AG09309 (cell line): Measurements from ENCODE around the gene PMCH.

ENCODE experiments used
- DNase-seq: peaks from one replicate; pipeline ENCODE4 v3.0.0-alpha.2; 2010; ENCODE audit warnings: low read depth
- H3K4me3 ChIP-seq: 2 replicates; pipeline ENCODE4 v1.5.1; 2011; ENCODE audit warnings: mild to moderate bottlenecking, low read depth, low read length, moderate library complexity; ENCODE audit not compliant: control insufficient read depth
- TF ChIP-seq, protein P1 (sequence below): IDR thresholded peaks from 2 replicates; pipeline ENCODE4 v1.5.1; 2011; ENCODE audit warnings: mild to moderate bottlenecking, low read depth, low read length, inconsistent platforms; ENCODE audit not compliant: insufficient read depth, control insufficient read depth; ENCODE audit errors: missing control alignments

Gene PMCH

DNA sequence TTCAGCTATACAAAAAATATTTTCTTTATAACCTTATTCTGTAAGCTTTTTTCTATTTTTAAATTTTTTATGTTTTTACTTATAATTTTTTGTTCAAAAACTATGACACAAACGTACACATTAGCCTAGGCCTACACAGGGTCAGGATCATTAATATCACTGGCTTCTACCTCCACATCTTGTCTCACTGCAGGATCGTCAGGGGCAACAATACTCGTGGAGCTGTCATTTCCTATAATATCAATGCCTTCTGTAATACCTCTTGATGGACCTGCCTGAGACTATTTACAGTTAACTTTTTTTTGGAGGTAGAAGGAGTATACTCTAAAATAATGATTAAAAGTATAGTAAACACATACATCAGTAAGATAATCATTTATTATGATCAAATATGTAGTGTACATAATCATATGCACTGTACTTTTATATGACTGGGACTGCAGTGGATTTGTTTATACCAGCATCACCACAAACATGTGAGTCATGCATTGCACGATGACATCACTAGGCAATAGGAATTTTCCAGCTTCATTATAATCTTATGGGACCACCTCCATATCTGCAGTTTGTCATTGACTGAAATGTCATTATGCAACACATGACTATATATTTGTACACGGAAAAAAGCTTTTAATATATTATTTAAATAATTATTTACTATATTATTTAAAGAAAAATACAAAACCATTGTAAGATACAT is 18.5 kb upstream of the PMCH start:
- TF ChIP-seq, protein P1, sequence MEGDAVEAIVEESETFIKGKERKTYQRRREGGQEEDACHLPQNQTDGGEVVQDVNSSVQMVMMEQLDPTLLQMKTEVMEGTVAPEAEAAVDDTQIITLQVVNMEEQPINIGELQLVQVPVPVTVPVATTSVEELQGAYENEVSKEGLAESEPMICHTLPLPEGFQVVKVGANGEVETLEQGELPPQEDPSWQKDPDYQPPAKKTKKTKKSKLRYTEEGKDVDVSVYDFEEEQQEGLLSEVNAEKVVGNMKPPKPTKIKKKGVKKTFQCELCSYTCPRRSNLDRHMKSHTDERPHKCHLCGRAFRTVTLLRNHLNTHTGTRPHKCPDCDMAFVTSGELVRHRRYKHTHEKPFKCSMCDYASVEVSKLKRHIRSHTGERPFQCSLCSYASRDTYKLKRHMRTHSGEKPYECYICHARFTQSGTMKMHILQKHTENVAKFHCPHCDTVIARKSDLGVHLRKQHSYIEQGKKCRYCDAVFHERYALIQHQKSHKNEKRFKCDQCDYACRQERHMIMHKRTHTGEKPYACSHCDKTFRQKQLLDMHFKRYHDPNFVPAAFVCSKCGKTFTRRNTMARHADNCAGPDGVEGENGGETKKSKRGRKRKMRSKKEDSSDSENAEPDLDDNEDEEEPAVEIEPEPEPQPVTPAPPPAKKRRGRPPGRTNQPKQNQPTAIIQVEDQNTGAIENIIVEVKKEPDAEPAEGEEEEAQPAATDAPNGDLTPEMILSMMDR: no peak
- DNase-seq: no peak
- no peak overlapping the region for H3K4me3 ChIP-seq

DNA sequence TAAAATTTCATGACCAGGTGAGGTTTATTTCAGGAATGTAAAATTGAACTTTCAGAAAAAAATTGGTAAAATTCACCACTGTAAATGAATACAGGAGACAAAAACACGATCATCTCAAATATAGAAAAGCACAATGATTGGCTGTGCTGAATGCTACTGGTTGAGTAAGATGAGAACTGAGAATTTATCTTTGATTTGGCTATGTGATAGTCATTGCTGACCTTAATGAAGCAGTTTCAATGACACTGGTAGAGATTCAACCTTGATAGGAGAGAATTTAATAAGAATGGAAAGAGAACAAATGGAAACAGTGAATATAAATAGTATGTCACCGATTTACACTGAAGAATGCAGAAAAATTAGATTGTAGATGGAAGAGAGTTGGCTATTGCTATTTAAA is 6.4 kb upstream of the PMCH start:
- no peak for DNase-seq
- TF ChIP-seq, protein P1: no peak
- H3K4me3 ChIP-seq: no peak overlapping the region

DNA sequence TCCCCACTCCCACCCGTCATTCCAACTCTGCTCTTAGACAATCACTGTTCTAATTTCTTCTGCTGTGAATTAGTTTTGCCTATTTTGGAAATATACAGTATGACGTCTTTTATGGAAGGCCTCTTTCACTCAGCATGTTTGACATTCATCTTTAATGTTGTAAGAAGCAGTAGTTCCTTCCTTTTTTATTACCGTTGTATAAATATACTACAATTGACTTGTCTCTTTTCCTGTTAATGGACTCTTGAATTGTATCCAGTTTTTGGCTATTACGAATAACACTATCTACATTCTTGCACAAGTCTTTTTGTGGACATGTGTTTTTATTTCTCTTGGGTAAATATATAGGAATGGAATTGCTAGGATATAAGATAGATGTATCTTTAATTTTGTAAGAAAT is 4.9 kb upstream of the PMCH start:
- no peak for DNase-seq
- TF ChIP-seq, protein P1: no peak
- H3K4me3 ChIP-seq: no peak overlapping the region

DNA sequence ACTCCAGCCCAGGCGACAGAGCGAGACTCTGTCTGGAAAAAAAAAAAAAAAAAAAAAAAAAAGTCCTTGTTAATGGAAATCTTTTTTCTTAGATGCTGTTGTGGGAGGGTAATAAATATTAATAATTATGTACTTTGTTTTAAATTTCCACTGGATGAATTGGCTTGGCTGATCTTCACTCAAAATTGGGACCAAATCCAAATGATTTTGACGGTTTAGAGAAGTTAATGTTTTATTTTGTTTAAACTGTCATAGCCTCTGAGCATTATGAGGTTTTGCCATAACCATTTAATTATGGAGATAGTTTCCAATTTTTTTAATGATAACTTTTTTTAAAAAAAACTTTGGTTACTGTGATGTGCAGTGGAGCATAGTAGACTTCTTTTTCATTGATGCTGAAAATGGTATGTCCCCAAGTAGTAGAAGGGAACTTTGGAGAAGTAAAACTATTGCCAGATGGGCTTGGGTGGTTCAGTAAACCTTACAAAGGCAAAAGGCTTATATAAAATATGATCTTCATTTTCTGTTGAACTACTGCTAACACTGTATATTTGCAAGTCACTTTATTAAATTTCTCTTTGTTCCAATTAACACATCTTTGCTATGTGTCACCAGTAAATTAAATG is 3.9 kb upstream of the PMCH start:
- H3K4me3 ChIP-seq: no peak overlapping the region
- DNase-seq: no peak
- TF ChIP-seq, protein P1: no peak

DNA sequence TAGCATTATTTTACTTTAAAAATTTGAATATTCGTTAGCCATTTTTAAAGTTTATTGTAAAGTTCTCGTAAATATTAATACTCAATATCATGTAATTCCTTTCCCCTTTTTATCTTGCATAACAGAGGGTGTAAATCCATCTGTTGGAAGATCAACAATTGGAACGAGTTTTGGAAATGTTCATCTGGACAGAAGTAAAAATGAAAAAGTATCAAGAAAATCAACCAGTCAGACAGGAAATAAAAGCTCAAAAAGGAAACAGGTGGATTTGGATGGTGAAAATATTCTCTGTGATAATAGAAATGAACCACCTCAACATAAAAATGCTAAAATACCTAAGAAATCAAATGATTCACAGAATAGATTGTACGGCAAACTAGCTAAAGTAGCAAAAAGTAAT is 1.8 kb downstream of the PMCH start:
- no peak for DNase-seq
- H3K4me3 ChIP-seq: no peak overlapping the region
- TF ChIP-seq, protein P1: no peak

DNA sequence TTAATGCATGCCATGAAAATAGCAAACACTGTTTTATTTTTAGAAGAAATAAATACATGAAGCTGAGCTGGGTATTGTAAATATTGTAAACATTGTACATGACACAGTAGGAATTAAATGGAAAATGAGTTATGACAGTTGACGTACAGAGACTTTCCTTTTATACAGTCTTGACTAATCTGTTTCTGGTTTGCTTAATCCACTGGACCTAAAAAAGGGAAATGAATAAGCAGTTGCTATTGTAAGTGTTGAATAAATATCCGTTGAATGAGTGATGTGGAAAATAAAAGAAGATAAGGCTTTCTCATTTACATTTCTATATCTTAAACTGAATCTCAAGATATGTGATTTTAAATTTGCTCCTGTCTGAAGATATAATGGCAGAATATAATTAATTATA is 15.0 kb downstream of the PMCH start:
- TF ChIP-seq, protein P1: no peak
- H3K4me3 ChIP-seq: no peak overlapping the region
- DNase-seq: no peak

DNA sequence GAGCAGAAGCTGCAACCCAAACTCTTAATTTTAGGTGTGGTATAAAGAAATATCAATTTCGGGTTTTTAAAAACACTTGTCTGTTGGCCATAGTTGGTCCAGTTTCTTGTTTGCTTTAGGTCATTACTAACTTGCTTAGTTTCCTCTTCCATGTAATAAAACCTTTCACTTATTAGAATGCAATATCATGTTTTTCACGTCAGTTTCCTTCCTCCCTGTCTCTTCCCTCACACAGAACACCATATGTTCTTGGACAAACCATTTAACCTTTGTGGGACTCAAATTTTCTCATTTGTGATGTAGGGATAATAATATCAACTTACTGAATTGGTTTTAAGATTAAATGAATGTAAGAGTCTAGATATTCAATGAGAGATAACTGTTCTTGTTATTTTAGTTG is 22.9 kb downstream of the PMCH start:
- DNase-seq: no peak

More for the DNA sequence above, 22.9 kb downstream of the PMCH start:
- H3K4me3 ChIP-seq: no peak overlapping the region
- TF ChIP-seq, protein P1: no peak
